NCI-H510A (cell line): ENCODE data around the gene HCFC1R1.
A peak's percentile ranks its signal among the peaks of the same experiment; 100 is the strongest.
"Not testable (repeated sequence)": the region's sequence is repeated elsewhere in the genome, so short reads cannot be mapped to it uniquely, and the experiment has no call there.

Source experiments
- DNase-seq: peaks from one replicate; lab custom pipeline; 2025; lab: John Stamatoyannopoulos, UW

HCFC1R1 gene, protein sequence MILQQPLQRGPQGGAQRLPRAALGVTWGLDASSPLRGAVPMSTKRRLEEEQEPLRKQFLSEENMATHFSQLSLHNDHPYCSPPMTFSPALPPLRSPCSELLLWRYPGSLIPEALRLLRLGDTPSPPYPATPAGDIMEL

DNA sequence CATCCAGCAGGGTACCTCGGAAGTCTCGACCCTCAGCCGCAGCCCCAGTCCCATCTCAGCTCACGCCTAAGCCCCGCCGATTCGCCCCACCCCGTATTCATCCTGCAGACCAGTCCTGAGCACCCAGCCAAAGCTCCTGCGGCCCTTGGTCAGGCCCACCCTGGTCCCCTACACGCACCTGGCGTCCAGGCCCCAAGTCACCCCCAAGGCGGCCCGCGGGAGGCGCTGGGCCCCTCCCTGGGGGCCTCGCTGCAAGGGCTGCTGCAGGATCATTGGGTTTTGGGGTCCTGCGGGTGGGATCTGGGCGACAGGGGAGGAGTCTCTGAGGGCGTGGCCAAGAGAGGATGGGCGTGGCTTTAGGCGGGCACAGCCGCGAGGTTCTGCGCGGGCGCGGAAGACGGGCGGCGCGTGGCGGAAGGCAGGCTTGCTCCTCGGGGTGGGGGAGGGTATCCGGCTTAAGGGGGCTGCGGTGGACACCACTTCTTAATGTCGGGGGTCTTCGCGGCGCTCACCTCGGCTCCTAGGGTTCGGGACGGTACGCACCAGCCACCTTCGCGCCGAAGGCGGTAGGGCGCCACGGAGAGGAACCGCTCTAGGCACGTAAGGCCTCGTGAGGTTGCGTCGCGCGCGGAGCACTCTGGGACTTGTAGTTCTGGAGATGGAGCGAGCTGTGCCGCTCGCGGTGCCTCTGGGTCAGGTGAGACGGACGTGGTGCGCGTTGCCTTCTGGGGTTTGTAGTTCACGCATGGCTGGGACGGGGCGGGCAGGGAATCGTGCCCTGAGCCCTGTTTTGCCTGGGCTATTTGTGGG is at the start of gene HCFC1R1, which contains the start of gene THOC6:
HCFC1R1 (minus strand) TSS at position 274 of the 810 bp plus-strand sequence; CDS start at position 273, 1 bp downstream.
THOC6 (plus strand) TSS at position 367 of the 810 bp plus-strand sequence; CDS start at position 659, 292 bp downstream.
- peak; percentile 87 for DNase-seq

DNA sequence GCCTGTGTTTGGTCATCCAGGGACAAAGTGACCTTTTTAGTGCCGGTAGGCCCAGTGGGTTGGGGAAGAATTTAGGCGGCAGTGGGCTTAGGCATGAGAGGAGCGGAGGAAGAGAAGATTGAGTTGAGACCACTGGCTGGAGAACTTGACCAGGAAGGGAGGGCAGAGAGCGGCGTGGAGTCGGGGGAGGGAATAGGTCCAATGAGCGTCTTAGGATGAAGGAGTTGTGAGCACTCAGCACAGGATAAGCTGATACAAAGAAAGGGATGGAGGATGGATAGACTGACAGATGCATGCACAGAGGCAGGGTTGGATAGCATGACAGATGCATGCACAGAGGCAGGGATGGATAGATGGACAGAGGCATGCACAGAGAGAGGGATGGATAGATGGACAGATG is 49.7 kb upstream of the HCFC1R1 start:
- DNase-seq: no peak

DNA sequence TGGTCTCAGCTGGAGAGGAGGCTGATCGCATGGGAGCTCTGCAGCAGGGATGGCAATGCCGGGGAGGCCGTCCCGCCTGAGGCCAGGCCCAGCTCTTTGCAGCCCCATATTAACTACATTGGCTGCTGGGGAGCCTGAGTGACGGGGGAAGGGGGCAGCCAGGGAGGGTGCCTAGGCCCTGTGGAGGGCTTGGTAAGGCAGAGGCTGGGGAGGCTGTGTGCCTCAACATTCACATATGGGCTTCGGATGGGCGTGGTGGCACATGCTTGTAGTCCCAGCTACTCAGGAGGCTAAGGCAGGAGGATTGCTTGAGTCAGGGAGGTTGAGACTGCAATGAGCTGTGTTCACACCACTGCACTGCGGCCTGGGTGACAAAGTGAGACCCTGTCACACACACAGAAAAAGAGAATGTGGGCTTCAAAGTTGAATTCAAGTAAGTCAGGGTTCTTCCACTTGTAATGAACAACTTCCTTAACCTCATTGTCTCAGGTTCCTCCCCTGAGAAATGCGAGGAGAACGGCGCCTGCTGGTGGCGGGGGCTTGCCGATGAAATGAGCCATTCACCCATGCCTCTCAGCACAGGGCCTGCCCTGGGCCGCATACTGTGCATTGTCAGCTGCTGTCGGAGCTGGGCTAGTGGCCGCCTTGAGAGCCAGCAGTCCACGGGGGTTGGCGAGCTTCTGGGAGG is 49.0 kb upstream of the HCFC1R1 start:
- not testable (repeated sequence) for DNase-seq

DNA sequence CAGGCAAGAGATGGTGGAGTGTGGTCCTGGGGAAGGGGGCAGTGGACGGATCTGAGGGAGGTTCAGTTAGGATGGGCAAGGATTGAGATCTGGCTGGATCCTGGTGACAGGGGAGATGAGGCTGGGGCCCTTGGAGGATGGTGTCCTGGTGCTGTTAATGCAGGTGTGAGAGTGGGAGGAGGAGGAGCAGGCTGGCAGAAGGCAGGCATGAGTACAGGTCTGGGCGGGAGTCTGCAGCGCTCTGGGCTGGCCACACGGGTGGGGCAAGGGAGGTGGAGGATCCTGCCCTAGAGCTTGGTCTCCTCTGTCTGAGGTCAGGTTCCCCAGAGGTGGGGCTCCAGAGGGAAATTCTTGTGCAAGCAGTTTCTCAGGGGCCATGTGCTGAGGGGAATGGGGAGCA is 48.4 kb upstream of the HCFC1R1 start:
- not testable (repeated sequence) for DNase-seq

DNA sequence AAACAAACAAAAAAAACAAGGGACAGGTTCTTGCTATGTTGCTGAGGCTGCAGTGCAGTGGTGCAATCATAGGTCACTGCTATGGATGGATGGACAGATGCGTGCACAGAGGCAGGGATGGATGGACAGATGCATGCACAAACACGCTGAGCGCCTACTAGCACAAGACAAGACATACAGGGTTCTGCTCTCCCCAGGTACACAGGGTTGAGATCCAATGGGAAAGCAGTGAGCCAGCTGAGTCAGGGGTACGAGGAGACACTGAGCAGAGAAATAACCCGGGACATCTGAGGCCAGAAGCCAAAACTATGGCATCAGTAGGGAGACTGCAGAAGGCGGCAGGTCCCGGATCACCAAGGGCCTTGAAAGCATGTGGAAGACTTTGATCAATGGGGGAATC is 47.9 kb upstream of the HCFC1R1 start:
- DNase-seq: no peak

DNA sequence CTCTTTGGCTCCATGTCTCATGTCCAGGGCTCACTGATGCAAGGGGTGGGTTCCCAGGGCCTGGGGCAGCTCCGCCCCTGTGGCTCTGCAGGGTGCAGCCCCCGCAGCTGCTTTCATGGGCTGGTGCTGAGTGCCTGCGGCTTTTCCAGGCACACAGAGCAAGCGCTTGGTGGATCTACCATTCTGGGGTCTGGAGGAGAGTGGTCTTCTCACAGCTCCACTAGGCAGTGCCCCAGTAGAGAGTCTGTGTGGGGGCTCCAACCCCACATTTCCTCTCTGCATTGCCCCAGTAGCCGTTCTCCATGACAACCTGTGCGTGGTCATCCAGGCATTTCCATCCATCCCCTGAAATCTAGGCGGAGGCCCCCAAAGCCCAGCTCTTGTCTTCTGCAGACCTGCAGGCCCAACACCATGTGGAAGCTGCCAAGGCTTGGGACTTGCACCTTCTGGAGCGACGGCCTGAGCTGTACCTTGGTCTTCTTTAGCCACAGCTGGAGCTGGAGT is 46.9 kb upstream of the HCFC1R1 start:
- no peak for DNase-seq

DNA sequence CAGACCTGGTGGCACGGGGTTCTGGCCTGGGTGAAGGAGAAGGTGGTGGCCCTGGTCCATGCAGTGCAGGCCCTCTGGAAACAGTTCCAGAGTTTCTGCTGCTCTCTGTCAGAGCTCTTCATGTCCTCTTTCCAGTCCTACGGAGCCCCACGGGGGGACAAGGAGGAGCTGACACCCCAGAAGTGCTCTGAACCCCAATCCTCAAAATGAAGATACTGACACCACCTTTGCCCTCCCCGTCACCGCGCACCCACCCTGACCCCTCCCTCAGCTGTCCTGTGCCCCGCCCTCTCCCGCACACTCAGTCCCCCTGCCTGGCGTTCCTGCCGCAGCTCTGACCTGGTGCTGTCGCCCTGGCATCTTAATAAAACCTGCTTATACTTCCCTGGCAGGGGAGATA is 45.4 kb upstream of the HCFC1R1 start:
- not testable (repeated sequence) for DNase-seq

DNA sequence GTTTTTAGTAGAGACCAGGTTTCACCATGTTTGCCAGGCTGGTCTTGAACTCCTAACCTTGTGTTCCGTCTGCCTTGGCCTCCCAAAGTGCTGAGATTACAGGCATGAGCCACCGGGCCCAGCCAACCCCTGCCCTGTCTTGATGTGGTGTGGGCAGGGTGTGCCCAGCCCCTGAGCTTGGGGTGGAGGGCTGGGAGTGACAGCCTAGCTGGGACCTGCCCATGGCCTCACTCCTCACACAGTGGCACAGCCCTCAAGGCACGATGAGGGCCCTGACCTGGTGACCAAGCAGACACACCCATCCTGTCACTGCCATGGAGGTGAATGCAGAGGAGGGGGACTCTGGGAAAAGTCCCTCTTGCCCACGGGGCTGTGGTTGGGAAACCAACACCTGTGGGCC is 44.7 kb upstream of the HCFC1R1 start:
- no peak for DNase-seq

DNA sequence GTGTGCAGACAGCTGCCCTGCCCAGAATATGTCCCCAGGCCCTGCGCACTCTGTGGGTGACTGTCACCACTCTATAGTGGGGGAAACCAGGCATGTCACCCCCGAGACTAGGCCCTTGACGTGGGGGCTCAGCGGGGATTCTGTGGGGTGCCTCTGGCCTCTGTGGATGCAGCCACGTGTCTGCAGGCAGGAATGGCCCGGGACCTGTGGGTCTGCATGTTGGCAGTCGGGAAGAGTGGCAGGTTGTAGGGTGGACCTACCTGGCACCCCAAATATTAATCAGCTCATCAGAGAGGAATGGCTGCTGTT is 42.7 kb upstream of the HCFC1R1 start:
- no peak for DNase-seq

DNA sequence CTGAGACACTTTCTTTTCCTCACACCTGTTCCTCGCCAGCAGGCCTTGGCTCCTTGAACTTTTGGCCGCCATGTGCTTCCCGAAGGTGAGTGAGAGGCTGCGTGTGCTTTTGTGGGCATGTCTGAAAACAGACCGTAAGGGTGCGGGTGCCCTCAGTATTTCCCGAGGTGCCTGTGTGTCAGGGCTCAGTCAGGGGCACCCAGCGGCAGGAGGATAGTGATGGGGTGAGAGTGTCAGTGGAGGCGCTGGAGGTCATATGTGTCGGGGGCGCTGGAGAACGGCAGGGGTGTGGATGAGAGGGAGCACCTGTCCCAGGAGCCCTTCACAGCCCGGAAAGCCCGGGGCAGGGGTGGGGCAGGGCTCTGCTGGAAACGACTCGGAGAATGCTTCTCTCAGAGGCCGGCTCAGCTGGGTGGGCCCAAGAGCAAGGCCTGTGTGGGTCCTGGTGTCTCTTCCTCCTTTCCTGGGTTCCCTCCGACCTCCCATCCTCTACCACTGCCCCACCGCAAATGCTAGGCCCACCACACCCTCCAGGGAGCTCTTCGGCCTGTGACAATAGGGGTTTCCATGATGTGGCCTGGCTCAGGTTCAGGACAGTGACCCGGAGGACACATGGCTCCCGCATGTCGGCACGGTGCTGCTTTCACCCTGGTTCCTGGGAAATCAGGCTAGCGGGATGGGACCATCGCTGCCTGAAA is 42.1 kb upstream of the HCFC1R1 start:
- DNase-seq: no peak

DNA sequence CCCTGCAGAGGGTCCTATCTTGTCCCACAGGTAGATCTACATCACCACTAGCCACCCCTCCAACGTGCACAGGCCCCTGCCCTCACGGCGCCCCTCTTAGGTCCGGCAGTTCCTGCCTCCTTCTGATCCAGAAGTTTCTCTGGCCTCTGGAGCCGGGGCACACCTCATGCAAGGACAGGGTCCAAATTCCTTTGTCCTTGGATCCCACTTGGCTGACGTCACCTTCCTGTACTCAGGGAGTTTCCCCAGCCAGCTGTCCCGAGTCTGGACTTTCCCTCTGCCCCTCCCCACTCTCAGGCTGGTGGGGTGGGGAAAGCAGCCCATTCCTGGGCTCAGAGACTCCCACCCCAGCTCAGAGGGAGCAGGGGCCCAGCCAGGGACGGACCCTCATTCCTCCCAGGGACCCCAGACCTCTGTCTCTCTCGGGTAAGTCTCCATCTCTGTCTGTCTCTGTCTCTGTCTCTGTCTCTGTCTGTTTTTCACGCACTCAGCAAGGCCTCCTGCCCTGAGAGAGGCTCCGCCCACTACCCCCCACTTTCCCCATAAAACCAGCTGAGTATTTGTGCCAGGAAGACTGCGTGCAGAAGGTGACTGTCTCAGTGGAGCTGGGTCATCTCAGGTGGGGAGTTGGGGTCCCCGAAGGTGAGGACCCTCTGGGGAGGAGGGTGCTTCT is 41.5 kb upstream of the HCFC1R1 start, which contains the start of gene IL32:
IL32 (plus strand) TSS at position 572 of the 673 bp plus-strand sequence. CDS start 172 bp downstream, outside the sequence.
- DNase-seq: no peak

DNA sequence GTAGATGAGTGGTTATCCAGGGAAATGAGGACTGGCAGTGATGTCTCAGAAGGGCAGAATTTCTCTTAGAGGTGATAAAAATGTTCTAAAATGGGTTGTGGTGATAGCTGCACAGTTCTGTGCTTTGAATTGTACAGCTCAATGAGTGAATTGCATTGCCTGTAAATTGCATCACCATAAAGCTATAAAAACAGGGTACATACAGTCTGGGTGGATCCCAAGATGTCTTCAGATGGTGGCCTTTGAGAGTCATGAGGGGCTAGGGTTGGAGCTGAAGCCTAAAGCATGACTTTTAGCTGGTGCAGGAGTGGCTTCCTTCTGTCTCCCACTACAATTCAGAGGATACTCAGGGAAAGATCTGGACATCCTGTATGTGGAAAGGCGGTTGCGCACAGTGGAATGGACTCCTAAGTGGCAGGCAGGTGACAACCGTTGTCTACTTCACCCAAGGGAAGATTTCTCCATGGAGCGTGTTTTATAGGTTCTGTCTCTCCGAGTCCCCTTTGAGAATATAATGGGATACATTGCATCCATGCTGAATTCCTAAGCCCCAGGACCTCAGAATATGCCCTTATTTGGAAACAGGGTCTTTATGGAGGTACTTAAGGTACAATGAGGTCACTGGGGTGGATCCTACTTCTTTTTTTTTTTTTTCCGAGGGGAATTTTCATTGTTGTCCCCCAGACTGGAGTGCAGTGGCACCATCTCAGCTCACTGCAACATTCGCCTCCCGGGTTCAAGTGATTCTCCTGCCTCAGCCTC is 40.1 kb upstream of the HCFC1R1 start:
- DNase-seq: no peak

DNA sequence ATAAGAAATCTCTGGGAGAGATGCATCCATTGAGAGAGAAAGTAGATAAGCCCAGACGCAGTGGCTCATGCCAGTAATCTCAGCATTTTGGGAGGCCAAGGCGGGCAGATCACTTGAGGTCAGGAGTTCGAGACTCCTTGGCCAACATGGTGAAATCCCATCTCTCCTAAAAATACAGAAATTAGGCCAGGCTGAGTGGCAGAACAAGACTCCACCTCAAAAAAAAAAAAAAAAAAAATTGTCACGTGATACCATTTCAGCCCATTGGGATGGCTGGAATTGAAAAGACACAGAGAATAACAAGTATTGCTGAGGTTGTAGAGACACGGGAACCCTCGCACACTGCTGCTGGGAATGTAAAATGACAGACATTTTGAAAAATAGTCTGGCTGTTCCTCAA is 38.8 kb upstream of the HCFC1R1 start:
- DNase-seq: no peak

DNA sequence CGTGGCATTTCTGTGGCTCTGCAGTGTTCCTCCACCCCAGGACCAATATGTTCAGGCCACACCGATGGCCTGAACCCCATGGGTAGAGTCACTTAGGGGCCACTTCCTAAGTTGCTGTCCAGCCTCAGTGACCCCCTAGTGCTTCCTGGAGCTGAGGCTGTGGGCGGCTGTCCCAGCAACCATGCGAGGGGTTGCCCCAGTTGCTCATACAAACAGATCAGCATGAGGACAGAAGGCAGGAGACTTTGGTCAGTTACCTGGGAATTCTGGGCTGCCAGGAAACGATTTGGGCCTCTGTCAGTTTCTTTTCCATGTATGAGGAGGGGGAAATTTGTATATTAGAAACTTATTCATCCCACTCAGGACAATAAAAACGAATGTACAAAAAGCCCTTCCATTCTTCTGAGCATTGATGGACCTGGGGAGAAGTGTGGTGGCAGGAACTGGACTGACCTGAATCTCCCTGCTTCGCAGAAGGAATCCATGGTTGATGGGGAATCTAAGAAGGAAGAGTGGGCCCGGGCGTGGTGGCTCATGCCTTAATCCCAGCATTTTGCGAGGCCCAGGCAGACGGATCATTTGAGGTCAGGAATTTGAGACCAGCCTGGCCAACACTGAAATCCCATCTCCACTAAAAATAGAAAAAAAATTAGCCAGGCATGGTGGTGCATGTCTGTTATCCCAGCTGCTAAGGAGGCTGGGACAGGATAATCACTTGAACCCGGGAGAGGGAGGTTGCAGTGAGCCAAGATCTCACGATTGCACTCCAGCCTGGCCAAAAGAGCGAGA is 36.8 kb upstream of the HCFC1R1 start:
- DNase-seq: no peak

DNA sequence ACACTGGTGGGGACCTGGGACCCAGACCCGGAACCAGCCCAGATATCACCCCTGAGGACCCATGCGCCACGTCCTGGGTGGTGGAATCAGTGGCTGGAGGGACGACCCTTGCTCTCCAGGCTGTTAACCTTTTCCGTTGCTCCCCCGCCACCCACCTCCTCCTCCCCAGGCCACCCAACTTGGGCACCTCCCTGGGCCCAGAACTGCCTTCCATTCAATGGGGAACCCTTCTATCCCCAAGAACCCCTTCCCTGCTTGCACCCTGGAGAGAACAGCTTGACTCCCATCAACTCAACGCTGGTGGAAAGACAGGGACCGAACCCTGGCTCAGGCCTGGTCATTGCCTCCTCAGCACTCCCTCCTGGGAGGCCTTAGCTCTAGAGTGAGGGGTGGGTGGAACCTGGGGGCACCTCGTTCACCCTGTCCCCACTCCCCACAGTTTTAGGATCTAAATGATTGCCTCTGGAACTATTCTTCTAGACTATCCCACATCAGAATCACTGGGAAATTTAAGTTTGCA is 36.0 kb upstream of the HCFC1R1 start:
- no peak for DNase-seq

DNA sequence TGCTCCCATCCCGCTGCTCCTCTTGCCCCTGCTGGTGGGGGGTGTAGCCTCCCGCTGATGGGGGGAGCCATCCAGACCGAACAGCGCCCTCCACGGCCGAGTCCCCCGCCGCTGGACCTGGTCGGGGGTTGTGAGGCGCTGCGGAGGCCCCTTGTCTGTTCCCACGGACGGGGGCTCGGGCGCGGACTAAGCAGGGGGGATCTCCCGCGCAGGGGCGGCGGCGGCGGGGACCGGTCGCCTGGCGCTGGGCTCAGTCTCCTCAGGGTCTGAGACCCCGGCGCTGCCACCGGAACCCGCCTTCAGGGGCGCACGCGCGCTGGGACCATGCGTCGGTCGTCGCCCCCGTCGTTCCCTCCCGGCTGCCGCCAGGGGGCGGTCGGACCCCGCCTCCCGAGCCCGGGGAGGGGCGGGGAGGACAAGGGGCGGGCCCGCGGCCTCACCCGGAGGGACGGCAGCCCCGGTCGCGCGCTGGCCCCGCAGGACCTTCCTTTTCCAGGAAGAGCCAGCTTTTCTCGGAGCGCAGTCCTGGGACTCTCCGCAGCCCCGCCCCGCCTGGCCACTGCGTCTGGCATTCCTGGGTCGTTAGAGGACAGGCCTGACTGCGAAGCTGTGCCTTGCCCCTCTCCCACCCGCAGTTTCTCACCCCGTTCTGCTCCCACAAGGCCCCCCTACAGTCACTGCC is 35.4 kb upstream of the HCFC1R1 start:
- no peak for DNase-seq

DNA sequence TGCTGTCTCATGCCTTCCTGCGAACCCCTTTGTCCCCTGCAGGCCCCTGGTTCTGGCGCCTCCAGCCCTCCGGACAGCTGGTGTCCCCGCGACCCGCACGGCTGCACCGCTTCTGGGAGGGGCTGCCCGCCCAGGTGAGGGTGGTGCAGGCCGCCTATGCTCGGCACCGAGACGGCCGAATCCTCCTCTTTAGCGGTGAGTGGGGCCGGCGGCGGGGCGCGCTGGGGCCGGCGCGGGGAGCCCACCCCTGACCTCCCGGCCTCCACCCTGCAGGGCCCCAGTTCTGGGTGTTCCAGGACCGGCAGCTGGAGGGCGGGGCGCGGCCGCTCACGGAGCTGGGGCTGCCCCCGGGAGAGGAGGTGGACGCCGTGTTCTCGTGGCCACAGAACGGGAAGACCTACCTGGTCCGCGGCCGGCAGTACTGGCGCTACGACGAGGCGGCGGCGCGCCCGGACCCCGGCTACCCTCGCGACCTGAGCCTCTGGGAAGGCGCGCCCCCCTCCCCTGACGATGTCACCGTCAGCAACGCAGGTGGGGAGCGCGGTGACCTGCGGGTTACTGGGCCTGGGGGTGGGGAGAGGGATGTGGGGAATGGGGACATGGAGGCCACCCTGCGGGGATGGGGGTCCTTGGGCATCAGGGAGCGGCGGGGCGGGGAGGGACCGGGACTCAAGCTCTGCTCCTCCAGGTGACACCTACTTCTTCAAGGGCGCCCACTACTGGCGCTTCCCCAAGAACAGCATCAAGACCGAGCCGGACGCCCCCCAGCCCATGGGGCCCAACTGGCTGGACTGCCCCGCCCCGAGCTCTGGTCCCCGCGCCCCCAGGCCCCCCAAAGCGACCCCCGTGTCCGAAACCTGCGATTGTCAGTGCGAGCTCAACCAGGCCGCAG is 34.6 kb upstream of the HCFC1R1 start:
- no peak for DNase-seq
